GM19452 (cell line): ENCODE measurements around the gene EEF1A2.

Source experiments
- ATAC-seq: cut with Tn5 transposase; IDR thresholded peaks from one replicate; pipeline ENCODE4 v1.9.1; 2021; ENCODE audit not compliant: unreplicated experiment

EEF1A2 gene

DNA sequence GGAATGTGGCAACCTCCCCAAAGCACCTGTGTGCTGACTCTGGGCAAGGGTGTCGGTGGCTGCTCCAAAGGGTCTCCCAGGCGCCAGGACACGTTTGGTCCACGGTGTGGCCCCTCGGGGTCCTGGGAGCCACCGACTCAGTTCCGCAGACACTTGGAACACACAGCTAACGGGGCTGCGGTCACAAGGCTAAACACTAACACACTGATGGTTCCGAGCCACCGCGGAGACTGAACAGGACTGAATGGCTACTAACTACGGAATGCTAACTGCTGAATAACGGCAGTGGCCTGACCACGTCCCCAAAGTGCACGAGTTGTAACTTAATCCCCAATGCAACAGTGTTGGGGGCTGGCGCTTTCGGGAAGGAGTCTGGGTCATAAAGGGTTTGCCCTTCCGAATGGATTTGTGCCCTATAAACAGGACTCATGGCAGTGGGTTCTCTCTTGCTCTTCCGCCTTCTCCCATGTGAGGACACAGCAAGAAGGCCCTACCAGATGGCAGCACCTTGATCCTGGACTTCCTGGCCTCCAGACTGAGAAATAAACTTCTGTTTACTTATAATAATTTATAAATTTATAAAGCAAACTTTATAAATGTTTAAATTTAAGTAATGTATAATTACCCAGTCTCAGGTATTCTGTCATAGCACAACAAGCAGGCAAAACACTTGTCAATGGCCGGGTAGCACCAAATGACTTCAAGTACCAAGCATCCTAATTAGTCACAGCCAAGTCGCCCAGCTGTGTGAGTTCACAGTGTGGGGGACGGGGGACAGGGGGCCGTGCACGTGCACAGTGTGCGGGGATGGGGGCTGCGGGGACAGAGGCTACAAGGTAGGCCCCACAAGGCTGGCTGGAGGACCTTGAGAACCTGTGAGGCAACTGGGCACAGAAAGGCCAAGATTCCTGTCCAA, 2.3 kb upstream of the EEF1A2 start:
- ATAC-seq = no peak

DNA sequence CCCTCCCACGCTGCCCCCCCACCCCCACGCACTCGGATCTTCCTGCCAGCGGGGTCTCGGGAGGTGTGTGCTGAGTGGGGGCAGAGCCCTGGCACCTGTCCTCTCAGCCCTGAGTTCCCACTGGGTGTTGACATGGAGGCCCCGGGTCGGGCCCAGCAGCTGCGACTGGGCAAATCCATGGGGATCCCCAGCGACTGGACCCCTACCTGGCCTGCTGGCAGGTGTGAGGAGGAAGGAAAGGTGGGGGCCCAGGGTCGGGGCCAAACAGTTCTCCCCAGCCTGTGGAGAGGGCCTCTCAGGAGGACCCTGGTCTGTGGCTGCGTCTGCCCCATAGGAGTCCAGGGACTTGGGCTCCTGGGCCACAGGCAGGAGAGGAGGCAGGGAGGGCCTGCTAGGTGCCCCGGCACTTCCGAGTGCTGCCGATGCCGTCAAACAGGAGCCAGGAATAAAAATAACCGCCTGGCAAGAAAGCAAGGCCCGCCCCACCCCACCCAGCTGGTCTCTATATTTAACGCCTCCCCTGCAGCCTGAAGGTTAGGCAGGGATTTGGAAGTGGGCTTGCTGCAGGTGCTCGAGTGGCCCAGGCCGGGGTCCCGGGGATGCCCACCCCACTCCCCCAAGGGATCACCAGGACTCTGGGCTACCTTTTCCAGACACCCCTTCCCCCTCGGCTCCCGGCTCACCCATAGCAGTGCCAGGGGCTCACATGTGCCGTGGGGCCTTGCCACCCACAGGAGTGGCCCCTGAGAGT, 1.4 kb upstream of the EEF1A2 start:
- ATAC-seq = no peak

DNA sequence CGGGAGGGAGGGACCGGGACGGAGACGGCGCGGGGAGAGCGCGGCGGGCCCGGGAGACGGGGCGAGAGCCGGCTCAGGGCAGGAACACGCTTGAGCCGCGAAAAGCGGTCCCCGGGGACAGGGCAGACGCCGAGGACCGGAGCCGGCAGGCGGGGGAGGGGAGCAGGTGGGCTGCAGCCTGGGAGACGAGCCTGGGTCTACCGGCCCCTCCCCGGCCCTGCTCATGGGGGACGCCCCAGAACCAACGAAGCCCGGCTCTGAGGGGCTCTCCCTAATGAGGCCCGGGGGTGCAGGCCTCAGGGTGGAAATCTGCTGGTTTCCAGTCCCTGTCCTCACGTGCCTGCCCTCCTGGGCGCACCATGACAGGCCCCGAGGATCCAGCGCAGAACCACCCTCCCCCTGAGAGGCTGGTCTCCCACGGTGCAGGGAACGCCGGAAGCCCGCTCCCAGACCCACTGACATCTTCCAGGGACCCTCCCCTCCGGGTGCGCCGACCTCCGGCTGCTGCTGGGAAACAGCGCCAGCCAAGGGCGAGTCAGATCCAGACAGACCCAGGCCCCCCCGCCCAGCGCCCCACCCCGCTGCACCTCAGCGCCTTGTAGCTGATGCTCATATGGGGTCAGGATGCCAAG, 571 bp upstream of the EEF1A2 start:
- ATAC-seq = no peak

DNA sequence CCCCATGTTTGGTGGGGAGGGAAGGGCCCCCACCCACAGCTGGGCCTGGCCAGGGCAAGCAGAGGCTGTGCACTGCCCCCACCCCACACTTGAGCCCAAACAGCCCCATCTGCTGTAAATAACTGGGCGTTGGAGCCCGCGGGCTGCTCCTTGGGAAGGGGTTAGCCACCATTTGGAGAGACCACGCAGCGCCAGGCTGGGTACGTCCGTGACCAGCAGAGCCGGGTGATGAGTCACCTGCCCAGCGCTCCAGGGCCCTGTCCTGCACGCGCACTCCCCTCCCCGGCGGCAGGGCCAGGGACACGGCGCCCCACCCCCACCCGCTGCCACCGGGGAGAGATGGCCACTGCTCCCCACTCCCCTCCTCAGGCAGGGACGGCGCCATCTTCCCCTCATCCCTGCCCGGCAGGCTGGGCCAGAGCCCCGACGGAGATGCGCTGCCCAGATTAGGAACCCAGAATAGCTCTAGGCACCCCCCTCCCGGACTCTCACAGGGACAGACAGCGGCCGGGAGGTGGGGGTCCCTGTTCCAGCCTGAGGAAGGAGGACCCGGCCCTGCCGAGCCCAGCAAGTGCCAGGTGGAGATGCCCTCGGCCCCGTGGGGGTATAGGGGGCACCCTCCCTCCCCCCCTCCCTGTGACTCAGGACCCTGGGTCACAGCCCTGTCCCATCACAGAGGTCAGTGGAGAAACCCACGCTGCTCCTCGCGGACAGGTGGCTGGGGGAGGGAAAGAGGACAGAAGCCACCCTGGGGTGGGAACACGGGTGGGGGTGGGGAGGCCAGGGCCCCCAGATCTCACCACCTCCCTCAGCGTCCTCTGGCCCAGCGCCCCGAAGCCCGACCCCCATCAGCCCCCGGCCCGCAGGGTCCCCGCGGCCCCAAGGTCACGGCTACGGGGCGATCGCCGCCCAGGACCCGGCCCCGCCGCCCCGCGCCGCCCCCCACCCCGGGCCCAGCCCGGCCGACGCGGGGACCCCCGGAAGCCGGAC, 642 bp downstream of the EEF1A2 start:
- ATAC-seq = no peak

DNA sequence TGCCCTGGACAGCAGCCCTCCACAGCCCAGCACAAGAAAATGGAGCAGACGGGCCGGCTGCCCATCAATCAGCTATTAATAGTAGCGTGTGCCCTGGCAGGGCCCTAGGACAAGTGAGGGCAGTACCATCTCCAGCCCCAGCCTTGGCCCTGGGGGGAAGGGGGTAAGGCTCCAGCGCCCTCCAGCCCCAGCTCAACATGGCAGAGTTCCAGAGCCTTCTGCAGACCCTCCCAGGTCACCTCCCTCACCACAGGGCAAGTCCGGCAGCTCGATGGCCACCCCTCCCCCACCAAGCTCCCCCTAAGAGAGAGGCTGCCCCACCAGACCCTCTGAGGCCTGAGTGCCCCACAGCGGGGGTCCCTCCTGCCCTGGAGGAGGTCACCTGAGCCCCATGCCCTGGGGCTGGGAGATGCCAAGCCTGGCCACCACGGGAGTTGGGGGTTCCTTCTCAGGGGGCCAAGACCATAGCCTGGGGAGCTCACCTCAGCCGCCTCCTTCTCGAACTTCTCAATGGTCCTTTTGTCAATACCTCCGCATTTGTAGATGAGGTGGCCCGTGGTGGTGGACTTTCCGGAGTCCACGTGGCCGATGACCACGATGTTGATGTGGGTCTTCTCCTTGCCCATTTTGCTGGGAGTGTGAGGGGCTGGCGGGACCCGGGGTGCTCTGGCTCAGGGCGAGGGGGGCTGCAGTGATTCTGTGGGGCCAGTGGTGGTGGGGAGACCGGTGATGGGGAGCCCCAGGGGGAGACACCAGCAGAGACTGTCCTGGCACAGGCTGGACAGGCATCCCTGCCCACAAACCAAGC, 1.5 kb downstream of the EEF1A2 start:
- no peak for ATAC-seq

DNA sequence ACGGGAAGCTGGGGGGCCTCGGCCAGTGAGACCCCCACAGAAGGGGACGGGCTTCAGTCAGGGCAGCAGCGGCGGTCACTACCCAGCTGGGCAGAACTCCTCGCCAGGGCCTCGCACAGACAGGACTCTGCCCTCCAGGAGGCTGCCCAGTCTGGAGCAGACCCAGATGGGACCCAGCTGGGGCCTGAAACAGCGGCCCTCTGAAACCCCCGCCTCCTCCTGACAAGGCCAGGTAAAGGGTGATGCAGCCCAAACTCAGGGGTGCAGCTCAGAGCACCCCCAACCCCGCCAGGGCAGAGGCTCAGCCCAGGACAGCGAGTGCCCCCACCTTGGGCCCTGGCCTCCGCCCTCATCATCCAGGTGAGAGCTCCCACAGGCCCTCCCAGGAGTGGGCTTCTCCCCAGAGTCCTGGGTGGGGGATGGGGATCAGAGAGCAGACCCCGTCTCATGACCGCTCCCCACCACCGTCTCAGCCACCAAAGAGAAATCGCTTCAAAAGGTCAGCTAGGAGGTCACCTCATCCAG, 2.2 kb downstream of the EEF1A2 start:
- ATAC-seq = no peak

DNA sequence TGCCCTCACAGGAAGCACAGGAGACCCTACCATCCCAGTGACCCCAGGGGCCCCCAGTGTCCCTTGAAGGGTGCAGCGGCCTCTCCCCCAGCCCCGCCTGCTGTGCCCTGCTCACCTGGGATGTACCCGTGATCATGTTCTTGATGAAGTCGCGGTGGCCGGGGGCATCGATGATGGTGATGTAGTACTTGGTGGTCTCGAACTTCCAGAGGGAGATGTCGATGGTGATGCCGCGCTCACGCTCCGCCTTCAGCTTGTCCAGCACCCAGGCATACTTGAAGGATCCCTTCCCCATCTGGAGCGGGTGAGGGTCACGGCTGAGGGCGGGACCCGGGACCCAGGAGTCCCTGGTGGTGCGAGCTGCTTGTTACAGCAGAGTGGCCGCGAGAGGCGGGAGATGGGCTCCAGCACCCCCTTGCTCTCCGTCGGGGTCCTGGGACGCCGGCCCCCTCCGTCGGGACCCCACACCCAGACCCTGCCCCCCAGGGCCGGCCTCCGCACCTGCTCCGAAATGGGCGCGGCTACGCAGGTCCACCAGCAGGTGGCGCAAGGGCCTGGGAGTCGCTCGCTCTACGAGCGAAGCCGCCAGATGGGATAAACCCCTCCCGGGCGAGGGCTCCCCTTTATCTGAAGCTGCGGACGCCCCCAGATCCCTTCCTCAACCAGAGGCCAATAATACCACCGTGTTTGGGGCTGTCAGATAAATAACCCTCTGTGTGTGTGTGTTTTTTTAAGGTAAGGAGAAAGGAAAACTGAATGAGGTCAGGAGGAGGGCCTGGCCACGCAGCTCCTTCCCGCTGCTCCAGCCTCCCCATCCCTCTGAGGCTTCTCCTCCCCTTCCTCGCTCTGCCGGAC, 2.9 kb downstream of the EEF1A2 start:
- ATAC-seq = no peak

DNA sequence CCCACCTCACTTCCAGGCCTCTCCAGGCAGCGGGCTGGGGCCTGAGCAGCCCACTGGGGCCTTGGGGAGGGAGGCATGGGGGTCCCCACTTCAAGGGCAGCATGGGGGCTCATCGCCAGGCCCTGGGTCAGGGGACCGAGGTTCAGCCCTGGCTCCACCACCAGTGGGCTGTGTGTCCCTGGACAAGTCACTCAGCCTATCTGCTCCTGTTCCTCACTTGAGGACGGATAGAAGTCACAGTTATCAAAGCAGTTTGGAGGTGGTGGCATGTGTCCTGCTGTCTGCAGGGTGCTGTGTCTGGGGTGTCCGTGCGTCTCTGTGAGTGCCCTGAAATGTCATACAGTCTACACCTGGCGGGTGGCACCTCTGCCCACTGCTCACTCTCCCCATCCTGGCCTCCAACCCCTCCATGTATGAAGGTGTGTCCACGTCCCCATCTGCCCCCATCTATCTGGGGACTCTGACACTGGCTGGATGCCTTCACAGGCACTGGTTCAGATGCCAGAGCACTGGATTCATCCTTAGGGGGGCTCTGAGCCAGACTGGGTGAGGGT, 3.6 kb downstream of the EEF1A2 start:
- no peak for ATAC-seq

DNA sequence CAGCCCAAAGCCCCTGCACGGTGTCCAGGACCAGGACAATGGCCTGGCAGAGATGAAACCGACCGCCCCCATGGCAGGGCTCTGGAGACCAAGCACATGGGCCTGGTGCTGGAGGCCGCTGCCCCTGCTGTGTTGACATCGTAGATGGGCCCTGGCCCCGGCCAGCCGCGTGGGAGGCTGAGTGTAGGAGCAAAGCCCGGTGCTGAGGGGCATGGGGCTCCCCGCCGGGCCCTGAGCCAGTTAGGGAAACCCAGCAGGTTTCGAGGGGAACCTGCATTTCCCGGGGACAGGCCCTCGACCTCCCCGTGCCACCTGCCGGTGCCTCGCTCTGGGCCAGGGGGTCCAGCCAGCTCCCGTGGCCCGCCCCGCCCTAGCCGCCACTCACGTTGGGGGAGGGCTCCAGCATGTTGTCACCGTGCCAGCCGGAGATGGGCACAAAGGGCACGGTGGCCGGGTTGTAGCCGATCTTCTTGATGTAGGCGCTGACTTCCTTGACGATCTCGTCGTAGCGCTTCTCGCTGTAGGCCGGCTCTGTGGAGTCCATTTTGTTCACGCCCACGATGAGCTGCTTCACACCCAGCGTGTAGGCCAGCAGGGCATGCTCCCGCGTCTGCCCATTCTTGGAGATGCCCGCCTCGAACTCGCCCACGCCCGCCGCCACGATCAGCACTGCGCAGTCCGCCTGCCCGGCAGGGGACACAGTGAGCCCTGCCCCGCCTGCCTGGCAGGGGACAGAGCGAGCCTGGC, 4.3 kb downstream of the EEF1A2 start:
- ATAC-seq = no peak

DNA sequence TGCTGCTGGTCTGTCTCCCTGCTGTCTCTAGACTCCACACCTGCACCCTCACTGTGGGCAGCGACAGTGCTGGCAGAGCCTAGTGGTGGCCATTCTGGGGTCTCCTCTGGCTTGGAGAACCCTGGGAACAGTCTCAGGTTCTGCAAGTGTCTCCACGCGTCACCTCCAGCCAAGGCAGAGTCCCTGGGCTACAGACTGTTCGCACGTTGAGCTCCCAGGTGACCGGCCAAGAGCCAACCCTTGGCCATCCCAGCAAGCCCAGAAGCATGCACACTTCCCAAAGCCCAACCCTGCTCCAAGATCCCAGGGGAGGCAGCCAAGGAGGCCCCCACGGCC, 4.8 kb downstream of the EEF1A2 start:
- no peak for ATAC-seq

DNA sequence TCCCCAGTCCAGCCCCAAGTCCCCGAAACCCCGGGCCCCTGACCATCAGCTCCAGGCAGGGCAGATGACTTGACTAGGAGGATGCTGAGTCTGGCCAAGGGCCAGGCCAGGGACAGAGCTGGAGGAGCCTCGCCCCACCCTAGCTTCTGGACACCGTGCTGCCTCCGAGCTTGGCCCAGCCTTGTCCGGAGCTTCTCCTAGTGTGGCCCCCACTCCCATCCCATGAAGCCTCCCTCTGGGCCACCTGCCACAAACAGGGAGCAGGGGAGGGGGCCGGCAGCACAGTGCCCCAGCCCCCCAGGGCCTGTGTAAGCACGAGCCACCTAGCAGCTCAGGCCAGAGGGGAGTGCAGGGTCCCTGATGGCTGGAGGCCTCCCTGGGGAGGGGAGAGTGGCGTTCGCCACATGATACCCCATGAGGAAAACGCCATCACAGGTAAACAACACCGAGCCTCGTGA, 5.3 kb downstream of the EEF1A2 start:
- no peak for ATAC-seq

DNA sequence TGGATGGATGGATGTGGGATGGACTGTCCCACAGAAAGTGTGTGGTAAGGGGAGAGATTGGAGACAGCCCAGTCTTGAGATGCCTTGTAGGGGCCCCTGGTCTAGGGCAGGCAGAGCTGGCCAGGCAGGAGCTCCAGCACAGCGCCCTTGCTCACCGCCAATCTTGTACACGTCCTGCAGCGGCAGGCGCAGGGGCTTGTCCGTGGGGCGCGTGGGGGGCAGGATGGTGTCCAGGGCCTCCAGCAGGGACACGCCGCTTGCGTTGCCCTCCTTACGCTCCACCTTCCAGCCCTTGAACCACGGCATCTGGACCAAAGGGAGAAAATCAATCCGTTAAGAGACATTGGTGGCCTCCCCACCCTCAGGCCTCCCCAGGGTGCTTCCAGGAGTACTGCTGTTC, 5.9 kb downstream of the EEF1A2 start:
- no peak for ATAC-seq

DNA sequence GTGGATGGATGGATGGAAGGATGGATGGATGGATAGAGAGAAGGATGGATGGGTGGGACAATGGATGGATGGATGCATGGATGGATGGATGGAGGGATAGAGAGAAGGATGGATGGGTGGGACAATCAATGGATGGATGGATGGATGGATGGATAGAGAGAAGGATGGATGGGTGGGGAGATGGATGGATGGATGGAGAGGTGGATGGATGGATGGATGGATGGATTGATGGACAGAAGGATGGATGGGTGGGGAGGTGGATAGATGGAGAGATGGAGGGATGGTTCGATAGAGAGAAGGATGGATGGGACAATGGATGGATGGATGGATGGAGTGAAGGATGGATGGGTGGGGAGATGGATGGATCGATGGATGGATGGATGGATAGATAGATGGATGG, 6.4 kb downstream of the EEF1A2 start:
- no peak for ATAC-seq

DNA sequence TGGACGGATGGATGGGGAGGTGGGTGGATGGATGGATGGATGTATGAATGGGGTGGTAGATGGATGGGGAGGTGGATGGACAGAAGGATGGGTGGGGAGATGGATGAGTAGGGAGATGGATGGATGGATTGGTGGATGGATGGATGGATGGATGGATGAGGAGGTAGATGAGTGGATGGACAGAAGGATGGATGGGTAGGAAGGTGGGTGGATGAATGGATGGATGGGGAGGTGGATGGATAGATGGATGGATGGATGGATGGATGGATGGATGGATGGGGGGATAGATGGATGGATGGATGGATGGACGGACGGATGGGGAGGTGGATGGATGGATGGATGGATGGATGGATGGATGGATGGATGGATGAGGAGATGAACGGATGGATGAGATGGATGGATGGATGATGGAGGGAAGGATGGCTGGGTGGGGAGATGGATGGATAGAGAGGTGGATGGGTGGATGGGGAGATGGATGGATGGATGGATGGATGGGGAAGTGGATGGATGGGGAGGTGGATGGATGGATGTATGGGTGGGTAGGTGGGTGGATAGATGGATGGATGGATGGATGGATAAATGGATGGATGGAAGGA, 7.2 kb downstream of the EEF1A2 start:
- no peak for ATAC-seq

DNA sequence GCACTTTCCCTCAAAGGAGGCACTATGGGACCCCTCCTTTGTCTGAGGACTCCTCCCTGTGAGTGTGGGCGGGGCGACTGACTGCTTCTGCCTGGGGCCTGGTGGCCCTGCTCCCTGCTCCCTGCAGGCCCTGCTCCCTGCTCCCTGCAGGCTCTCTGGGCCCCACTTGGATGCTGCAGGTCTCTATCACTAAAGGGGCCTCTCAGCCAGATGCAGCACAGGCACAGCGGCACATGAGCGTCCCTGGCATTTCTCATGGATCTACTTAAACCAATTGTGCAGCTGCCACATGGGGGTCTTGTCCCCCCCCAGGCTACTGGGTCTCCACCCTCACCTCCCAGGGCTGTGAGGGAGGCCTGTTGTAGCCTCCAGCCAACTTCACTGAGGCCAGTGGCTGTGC, 7.8 kb downstream of the EEF1A2 start:
- no peak for ATAC-seq

DNA sequence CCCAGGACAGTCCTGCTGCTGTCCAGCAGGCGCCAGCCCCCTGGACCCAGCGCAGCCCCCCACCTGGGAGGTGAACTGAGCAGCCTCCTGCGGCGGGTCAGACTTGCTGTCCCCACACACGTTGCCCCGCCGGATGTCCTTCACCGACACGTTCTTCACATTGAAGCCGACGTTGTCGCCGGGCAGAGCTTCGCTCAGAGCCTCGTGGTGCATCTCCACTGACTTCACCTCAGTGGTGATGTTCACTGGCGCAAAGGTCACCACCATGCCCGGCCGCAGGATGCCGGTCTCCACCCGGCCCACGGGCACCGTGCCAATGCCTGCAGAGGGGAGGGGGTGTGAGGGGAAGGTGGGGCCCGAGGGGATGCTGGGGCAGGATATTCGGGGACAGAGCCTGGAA, 8.5 kb downstream of the EEF1A2 start:
- no peak for ATAC-seq
